ENCODE results near the gene MYO7A. TPM values are rescaled to one million over a fixed set of nuclear protein-coding genes. Genes with fewer than 3 reads are reported as not detected.

The MYO7A gene
- polyA plus RNA-seq, 1 donor (not counting 4 experiments of a cell fraction or from before 2014, with no cell fraction given), result 0.75 TPM

GRCh38 chr11:77124488-77124887 lies 3.6 kb upstream of the MYO7A start:
- no peak overlapping the region for H3K9ac ChIP-seq (ENCODE audit: control insufficient read depth, extremely low read depth, insufficient read depth, low read length)
- FAIRE-seq, result no peak
- H3K27ac ChIP-seq (ENCODE audit: control insufficient read depth, insufficient read depth, low read length), result no peak overlapping the region
- H3K9me1 ChIP-seq (ENCODE audit: control insufficient read depth, extremely low read depth, insufficient read depth, low read length), result no peaks in the 10 kb centered on the region
- TF ChIP-seq EZH2 (IDR thresholded peaks at IDR 0.05; ENCODE audit: low read length) (no peak), CTCF (optimal IDR thresholded peaks at IDR 0.05 in 1 of 3, IDR thresholded peaks at IDR 0.05 in 1 of 3, conservative IDR thresholded peaks at IDR 0.05 in 1 of 3; ENCODE audit: extremely low read depth in 1 of 3, insufficient read depth in 2 of 3, low read length in 3 of 3) (no peak)
- H3K4me1 ChIP-seq (ENCODE audit: control insufficient read depth, extremely low read depth, insufficient read depth, low read length), result peaks cover 5% of the 10 kb centered on the region
- dilution Hi-C loops (cut with MboI; ENCODE audit: extremely low pct_ligation_motif_present, low sequenced_read_pairs), result no loop called here
- no peaks in the 10 kb centered on the region for H3K36me3 ChIP-seq (ENCODE audit: control insufficient read depth in 2 of 2, extremely low read depth in 1 of 2, insufficient read depth in 2 of 2, low read length in 2 of 2)
- no peak for DNase-seq (ENCODE audit: low read depth, low spot score)
- no peak overlapping the region for H3K4me2 ChIP-seq (ENCODE audit: control insufficient read depth, extremely low read depth, insufficient read depth, low read depth, low read length)
- H3K9me3 ChIP-seq (ENCODE audit: control insufficient read depth, low read depth, low read length), result no peaks in the 10 kb centered on the region
- H2AFZ ChIP-seq (ENCODE audit: control insufficient read depth, low read length), result no peak overlapping the region
- no peaks in the 10 kb centered on the region for H3K27me3 ChIP-seq (ENCODE audit: control insufficient read depth, extremely low read depth, insufficient read depth, low read length)
- no peaks in the 10 kb centered on the region for H3K79me2 ChIP-seq (ENCODE audit: control insufficient read depth, insufficient read depth, low read length)
- H3K4me3 ChIP-seq (ENCODE audit: control insufficient read depth in 2 of 3, extremely low read depth in 1 of 3, insufficient read depth in 2 of 3, low read depth in 1 of 3, low read length in 3 of 3), result no peak overlapping the region
- H4K20me1 ChIP-seq (ENCODE audit: control insufficient read depth, extremely low read depth, insufficient read depth, low read length), result no peaks in the 10 kb centered on the region

GRCh38 chr11:77125191-77125590 lies 2.9 kb upstream of the MYO7A start:
- dilution Hi-C loops (cut with MboI; ENCODE audit: extremely low pct_ligation_motif_present, low sequenced_read_pairs), result no loop called here
- Histone ChIP-seq H3K9me3 (ENCODE audit: control insufficient read depth, low read depth, low read length) (no peaks in the 10 kb centered on the region), H2AFZ (ENCODE audit: control insufficient read depth, low read length) (no peak overlapping the region), H3K9ac (ENCODE audit: control insufficient read depth, extremely low read depth, insufficient read depth, low read length) (no peak overlapping the region), H3K79me2 (ENCODE audit: control insufficient read depth, insufficient read depth, low read length) (no peaks in the 10 kb centered on the region), H3K9me1 (ENCODE audit: control insufficient read depth, extremely low read depth, insufficient read depth, low read length) (no peaks in the 10 kb centered on the region), H3K4me3 (ENCODE audit: control insufficient read depth in 2 of 3, extremely low read depth in 1 of 3, insufficient read depth in 2 of 3, low read depth in 1 of 3, low read length in 3 of 3) (no peak overlapping the region), H3K4me2 (ENCODE audit: control insufficient read depth, extremely low read depth, insufficient read depth, low read depth, low read length) (no peak overlapping the region), H3K36me3 (ENCODE audit: control insufficient read depth in 2 of 2, extremely low read depth in 1 of 2, insufficient read depth in 2 of 2, low read length in 2 of 2) (no peaks in the 10 kb centered on the region), H3K4me1 (ENCODE audit: control insufficient read depth, extremely low read depth, insufficient read depth, low read length) (peaks cover 5% of the 10 kb centered on the region), H4K20me1 (ENCODE audit: control insufficient read depth, extremely low read depth, insufficient read depth, low read length) (no peaks in the 10 kb centered on the region), H3K27ac (ENCODE audit: control insufficient read depth, insufficient read depth, low read length) (no peak overlapping the region), H3K27me3 (ENCODE audit: control insufficient read depth, extremely low read depth, insufficient read depth, low read length) (no peaks in the 10 kb centered on the region)
- DNase-seq (ENCODE audit: low read depth, low spot score), result no peak
- FAIRE-seq, result no peak
- TF ChIP-seq EZH2 (IDR thresholded peaks at IDR 0.05; ENCODE audit: low read length) (no peak), CTCF (optimal IDR thresholded peaks at IDR 0.05 in 1 of 3, IDR thresholded peaks at IDR 0.05 in 1 of 3, conservative IDR thresholded peaks at IDR 0.05 in 1 of 3; ENCODE audit: extremely low read depth in 1 of 3, insufficient read depth in 2 of 3, low read length in 3 of 3) (no peak)

Data from keratinocyte (primary cell).